Hepatocyte (in vitro differentiated cells): ENCODE results near the gene BCAP31. TPM values are rescaled to one million over a fixed set of nuclear protein-coding genes. Genes with fewer than 3 reads are reported as not detected.
"Not testable (repeated sequence)": the region's sequence is repeated elsewhere in the genome, so short reads cannot be mapped to it uniquely, and the experiment has no call there.

Source experiments
- DNase-seq: peaks from one replicate; pipeline ENCODE4 v3.0.0-alpha.2; 2016; ENCODE audit warnings: low spot score
- H2AFZ ChIP-seq: fragments of 200-600 bp; sonication (generic); 2 replicates; pipeline ENCODE4 v1.6.0; 2016; ENCODE audit warnings: antibody characterized with exemption, mild to moderate bottlenecking
- H3K27ac ChIP-seq: fragments of 200-600 bp; sonication (generic); 2 replicates; pipeline ENCODE4 v1.5.1; 2016; ENCODE audit warnings: mild to moderate bottlenecking
- H3K27me3 ChIP-seq: fragments of 200-600 bp; sonication (generic); 2 replicates; pipeline ENCODE4 v1.6.1; 2016
- H3K36me3 ChIP-seq: fragments of 200-600 bp; sonication (generic); replicated peaks from 2 replicates; pipeline ENCODE4 v1.5.1; 2016; ENCODE audit warnings: low read depth; ENCODE audit not compliant: insufficient read depth
- H3K4me1 ChIP-seq: fragments of 200-600 bp; sonication (generic); 2 replicates; pipeline ENCODE4 v1.5.1; 2016; ENCODE audit warnings: mild to moderate bottlenecking, moderate library complexity; ENCODE audit not compliant: insufficient read depth
- H3K4me2 ChIP-seq: fragments of 200-600 bp; sonication (generic); 2 replicates; pipeline ENCODE4 v1.6.0; 2016
- H3K4me3 ChIP-seq: fragments of 200-600 bp; sonication (generic); 2 replicates; pipeline ENCODE4 v1.5.1; 2016; ENCODE audit warnings: mild to moderate bottlenecking
- H3K79me2 ChIP-seq: fragments of 200-600 bp; sonication (generic); 2 replicates; pipeline ENCODE4 v1.6.0; 2017; ENCODE audit warnings: mild to moderate bottlenecking
- H3K9me2 ChIP-seq: fragments of 200-600 bp; sonication (generic); replicated peaks from 2 replicates; pipeline ENCODE4 v1.6.0; 2017; ENCODE audit warnings: mild to moderate bottlenecking; ENCODE audit not compliant: insufficient read depth
- H3K9me3 ChIP-seq: fragments of 200-600 bp; sonication (generic); 2 replicates; pipeline ENCODE4 v1.5.1; 2016; ENCODE audit warnings: low read depth, mild to moderate bottlenecking
- H4K20me1 ChIP-seq: fragments of 200-600 bp; sonication (generic); 2 replicates; pipeline ENCODE4 v1.6.0; 2016; ENCODE audit warnings: mild to moderate bottlenecking; ENCODE audit not compliant: insufficient read depth, poor library complexity, severe bottlenecking
- CTCF ChIP-seq: fragments of 200-600 bp; sonication (generic); IDR thresholded peaks from 2 replicates; pipeline ENCODE4 v1.5.1; 2016; ENCODE audit warnings: antibody characterized with exemption, mild to moderate bottlenecking; ENCODE audit not compliant: poor library complexity
- EZH2 ChIP-seq: fragments of 200-600 bp; sonication (generic); IDR thresholded peaks from 2 replicates; pipeline ENCODE4 v1.6.1; 2016; ENCODE audit warnings: antibody characterized with exemption, mild to moderate bottlenecking, borderline replicate concordance
- EZH2phosphoT487 ChIP-seq: fragments of 200-600 bp; sonication (generic); IDR thresholded peaks from one replicate; pipeline ENCODE4 v1.6.1; 2018; ENCODE audit warnings: antibody characterized with exemption, mild to moderate bottlenecking, low read depth, moderate library complexity; ENCODE audit not compliant: unreplicated experiment, severe bottlenecking
- WGBS: methylation state at CpG from one replicate; pipeline ENCODE4 v1.1.6; 2016; ENCODE audit warnings: low lambda C conversion rate; ENCODE audit errors: missing lambda C conversion rate; 5-methylcytosine and 5-hydroxymethylcytosine counted together
- polyA plus RNA-seq: library from polyadenylated mRNA; unstranded; fragments of >200 nt; fragmentation: Nextera tagmentation; extraction: Ambion mirVana; gene quantifications from 2 replicates; pipeline ENCODE4 v1.2.1, GENCODE V29; 2016
- total RNA-seq: library from RNA; depleted of rRNA; stranded (reverse); fragments of >200 nt; gene quantifications from 2 replicates; pipeline ENCODE4 v1.2.3, GENCODE V29; 2014

The BCAP31 gene
- total and polyA plus RNA-seq, 2 experiments from 2014 or later, result 146 to 351 TPM

DNA sequence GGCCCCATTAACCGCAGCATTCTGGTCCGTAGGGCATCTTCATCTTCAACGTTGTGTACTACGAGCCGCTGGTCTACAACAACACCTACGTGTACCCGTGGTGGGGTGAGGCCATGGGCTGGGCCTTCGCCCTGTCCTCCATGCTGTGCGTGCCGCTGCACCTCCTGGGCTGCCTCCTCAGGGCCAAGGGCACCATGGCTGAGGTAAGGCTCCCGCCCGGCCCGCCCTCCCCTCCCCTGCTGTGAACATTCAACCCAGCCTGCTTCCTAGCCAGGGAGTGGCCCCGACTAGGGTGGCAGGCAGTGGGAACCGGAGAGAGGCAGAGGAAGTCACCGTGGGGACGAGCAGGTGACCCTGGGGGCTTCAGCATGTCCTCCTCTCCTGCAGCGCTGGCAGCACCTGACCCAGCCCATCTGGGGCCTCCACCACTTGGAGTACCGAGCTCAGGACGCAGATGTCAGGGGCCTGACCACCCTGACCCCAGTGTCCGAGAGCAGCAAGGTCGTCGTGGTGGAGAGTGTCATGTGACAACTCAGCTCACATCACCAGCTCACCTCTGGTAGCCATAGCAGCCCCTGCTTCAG lies 29.4 kb downstream of the BCAP31 start:
- Histone ChIP-seq H3K4me3 (no peak overlapping the region), H3K9me3 (no peaks in the 10 kb centered on the region), H2AFZ (no peak overlapping the region), H3K4me1 (no peaks in the 10 kb centered on the region), H4K20me1 (no peaks in the 10 kb centered on the region), H3K27me3 (no peaks in the 10 kb centered on the region), H3K36me3 (no peaks in the 10 kb centered on the region), H3K27ac (no peak overlapping the region), H3K9me2 (no peaks in the 10 kb centered on the region), H3K79me2 (no peaks in the 10 kb centered on the region), H3K4me2 (no peak overlapping the region)
- no peak for TF ChIP-seq CTCF
- no peak for TF ChIP-seq EZH2
- no peak for TF ChIP-seq EZH2phosphoT487
- no peak for DNase-seq
- WGBS, result 91% methylated on average over 17 of the region's 23 CpGs

DNA sequence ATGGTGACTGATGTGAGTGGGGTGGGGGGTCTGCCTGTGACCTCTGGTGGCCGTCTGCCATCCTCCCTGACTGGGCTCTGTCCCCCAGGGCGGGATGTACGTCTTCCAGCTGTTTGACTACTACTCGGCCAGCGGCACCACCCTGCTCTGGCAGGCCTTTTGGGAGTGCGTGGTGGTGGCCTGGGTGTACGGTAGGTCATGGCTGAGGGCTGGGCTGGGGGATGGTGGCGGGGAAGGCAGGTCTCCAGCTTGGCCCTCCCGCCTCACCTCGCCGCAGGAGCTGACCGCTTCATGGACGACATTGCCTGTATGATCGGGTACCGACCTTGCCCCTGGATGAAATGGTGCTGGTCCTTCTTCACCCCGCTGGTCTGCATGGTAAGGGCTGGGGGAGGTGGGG lies 29.9 kb downstream of the BCAP31 start:
- not testable (repeated sequence) for H3K4me3 ChIP-seq, H3K4me1 ChIP-seq, H3K27ac ChIP-seq, H3K79me2 ChIP-seq, DNase-seq, H2AFZ ChIP-seq, H4K20me1 ChIP-seq, H3K4me2 ChIP-seq, H3K36me3 ChIP-seq, H3K9me3 ChIP-seq, H3K27me3 ChIP-seq, H3K9me2 ChIP-seq
- WGBS, result 88% methylated on average over 13 of the region's 16 CpGs

DNA sequence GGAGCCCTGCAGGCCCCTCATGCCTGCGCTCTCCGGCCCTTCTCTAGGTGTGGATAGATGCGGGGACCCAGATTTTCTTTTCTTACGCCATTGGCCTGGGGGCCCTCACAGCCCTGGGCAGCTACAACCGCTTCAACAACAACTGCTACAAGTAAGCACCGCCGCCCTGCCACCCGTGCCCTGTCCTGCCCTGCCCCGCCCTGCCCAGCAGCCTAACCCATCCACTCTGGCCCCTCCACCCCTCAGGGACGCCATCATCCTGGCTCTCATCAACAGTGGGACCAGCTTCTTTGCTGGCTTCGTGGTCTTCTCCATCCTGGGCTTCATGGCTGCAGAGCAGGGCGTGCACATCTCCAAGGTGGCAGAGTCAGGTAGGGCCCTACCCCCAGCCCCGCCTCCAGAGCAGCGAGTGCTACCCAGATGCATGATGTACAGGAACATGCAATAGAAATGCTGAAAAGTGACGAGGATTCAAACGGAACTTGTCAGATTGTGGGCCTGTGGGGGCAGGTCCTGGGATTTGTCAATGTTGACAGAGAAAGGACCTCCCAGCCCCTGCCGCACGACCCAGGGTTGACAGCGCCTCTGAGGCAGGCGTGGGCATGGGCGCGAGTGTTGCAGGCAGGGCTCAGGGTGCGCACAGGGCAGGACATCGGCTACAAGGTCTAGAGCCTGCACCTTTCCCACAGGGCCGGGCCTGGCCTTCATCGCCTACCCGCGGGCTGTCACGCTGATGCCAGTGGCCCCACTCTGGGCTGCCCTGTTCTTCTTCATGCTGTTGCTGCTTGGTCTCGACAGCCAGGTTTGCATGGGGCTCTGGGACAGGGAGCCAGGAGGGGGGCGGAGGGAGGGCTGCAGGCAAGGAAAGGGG lies 30.7 kb downstream of the BCAP31 start:
- Histone ChIP-seq H3K79me2 (no peaks in the 10 kb centered on the region), H2AFZ (no peak overlapping the region), H3K4me2 (no peak overlapping the region), H3K9me2 (no peaks in the 10 kb centered on the region), H3K27ac (no peak overlapping the region), H3K4me3 (no peak overlapping the region), H3K4me1 (no peaks in the 10 kb centered on the region), H3K36me3 (no peaks in the 10 kb centered on the region), H3K27me3 (no peaks in the 10 kb centered on the region), H4K20me1 (peaks cover 2% of the 10 kb centered on the region), H3K9me3 (no peaks in the 10 kb centered on the region)
- DNase-seq, result no peak
- TF ChIP-seq EZH2 (no peak), EZH2phosphoT487 (no peak), CTCF (no peak)
- 87% methylated on average over 21 of the region's 31 CpGs for WGBS

DNA sequence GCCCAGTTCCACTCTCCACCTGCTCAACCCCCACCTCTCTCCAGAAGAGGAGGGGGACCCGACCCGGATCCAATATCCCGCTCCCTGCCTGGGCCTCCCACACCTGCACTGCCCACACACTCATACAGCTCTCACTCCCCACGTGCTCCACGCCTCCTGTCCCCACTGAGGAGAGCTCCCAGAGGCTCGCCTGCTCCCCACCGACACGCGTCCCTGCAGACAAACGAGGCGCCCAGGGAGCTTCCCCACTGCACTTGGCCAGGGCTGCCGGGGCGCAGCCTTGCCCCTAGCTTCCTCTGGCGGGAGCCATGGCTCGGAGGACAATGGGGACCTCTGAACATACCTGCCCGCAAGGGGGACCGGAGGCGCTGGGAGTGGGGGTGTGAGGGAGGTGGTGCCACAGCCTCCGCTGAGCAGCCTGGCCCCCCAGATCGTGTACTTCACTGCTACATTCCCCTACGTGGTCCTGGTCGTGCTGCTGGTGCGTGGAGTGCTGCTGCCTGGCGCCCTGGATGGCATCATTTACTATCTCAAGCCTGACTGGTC lies 31.5 kb downstream of the BCAP31 start:
- H3K9me3 ChIP-seq, result no peaks in the 10 kb centered on the region
- no peak overlapping the region for H3K4me3 ChIP-seq
- DNase-seq, result no peak
- H4K20me1 ChIP-seq, result peaks cover 2% of the 10 kb centered on the region
- H3K4me1 ChIP-seq, result no peaks in the 10 kb centered on the region
- no peaks in the 10 kb centered on the region for H3K9me2 ChIP-seq
- H3K79me2 ChIP-seq, result no peaks in the 10 kb centered on the region
- H3K36me3 ChIP-seq, result no peaks in the 10 kb centered on the region
- H3K27me3 ChIP-seq, result no peaks in the 10 kb centered on the region
- H2AFZ ChIP-seq, result no peak overlapping the region
- H3K27ac ChIP-seq, result no peak overlapping the region
- 88% methylated on average over 24 of the region's 24 CpGs for WGBS
- no peak for TF ChIP-seq CTCF
- TF ChIP-seq EZH2phosphoT487, result no peak
- no peak for TF ChIP-seq EZH2
- no peak overlapping the region for H3K4me2 ChIP-seq
